Osteocyte (in vitro differentiated cells): ENCODE data around the gene ANP32B. TPM values are rescaled to one million over a fixed set of nuclear protein-coding genes. Genes with fewer than 3 reads are reported as not detected.
"Not testable (repeated sequence)": the region's sequence is repeated elsewhere in the genome, so short reads cannot be mapped to it uniquely, and the experiment has no call there.

Experiments
- DNase-seq: peaks from one replicate; pipeline ENCODE4 v3.0.0; 2021; ENCODE audit warnings: mixed read lengths; ENCODE audit not compliant: unreplicated experiment; ENCODE audit errors: extremely low spot score
- H3K27ac Mint-ChIP-seq: one replicate; pipeline ENCODE4 v1.8.0; 2021; ENCODE audit warnings: mild to moderate bottlenecking, mixed read lengths; ENCODE audit not compliant: unreplicated experiment
- H3K27me3 Mint-ChIP-seq: one replicate; pipeline ENCODE4 v1.8.0; 2021; ENCODE audit warnings: mixed read lengths; ENCODE audit not compliant: unreplicated experiment
- H3K36me3 Mint-ChIP-seq: one replicate; pipeline ENCODE4 v1.8.0; 2021; ENCODE audit warnings: mixed read lengths; ENCODE audit not compliant: unreplicated experiment
- H3K4me1 Mint-ChIP-seq: one replicate; pipeline ENCODE4 v1.8.0; 2021; ENCODE audit warnings: mixed read lengths; ENCODE audit not compliant: unreplicated experiment
- H3K4me3 Mint-ChIP-seq: one replicate; pipeline ENCODE4 v1.8.0; 2021; ENCODE audit warnings: mild to moderate bottlenecking, moderate library complexity, mixed read lengths; ENCODE audit not compliant: unreplicated experiment
- H3K9me3 Mint-ChIP-seq: one replicate; pipeline ENCODE4 v1.8.0; 2021; ENCODE audit warnings: mixed read lengths; ENCODE audit not compliant: unreplicated experiment
- total RNA-seq: library from RNA; stranded (reverse); gene quantifications from 2 replicates; pipeline ENCODE4 v1.2.1, GENCODE V29; 2021
- TF ChIP-seq, protein P1 (sequence below): fragments of 200-600 bp; sonication (generic); IDR thresholded peaks from 2 replicates; pipeline ENCODE4 v1.5.0; 2021; ENCODE audit warnings: antibody characterized with exemption, mild to moderate bottlenecking, moderate library complexity

ANP32B gene
- total RNA-seq, 1 donor from 2014 or later: 114 TPM

DNA sequence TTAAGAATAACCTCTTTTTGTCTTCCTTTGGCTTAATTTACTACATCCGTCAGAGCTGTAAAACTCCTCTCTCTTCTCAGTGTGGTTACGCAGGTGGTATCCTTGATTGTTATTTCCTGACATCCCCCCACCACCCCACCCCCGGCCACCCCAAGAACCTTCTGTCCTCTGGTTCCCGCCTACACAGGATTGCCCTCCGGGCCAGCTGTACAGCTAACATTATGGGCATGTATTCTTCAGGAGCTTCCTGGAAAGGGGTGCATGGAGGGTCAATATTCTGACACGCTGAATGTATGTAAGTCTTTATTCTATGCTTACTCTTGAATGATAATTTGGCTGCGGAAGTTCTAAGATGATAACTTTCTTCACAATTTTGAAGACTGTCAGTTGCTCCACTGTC is 13.0 kb upstream of the ANP32B start:
- Mint-ChIP-seq H3K27me3 (peaks cover 58% of the 10 kb centered on the region), H3K27ac (no peak overlapping the region)
- no peak for DNase-seq

DNA sequence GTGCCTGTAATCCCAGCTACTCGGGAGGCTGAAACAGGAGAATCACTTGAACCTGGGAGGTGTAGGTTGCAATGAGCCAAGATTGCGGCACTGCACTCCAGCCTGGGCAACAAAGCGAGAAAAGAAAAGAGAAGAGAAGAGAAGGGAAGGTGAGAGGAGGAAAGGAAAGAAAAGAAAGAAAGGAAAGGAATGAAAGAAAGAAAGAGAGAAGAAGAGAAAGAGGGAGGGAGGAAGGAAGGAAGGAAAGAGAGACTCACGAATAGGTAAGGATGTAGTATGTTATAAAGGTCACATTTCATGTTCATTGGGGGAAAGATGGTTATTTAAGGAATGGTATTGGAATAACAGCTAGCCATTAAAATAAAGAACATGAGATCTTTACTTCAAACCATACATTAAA is 10.4 kb upstream of the ANP32B start:
- Mint-ChIP-seq H3K4me1 (peaks cover 2% of the 10 kb centered on the region), H3K36me3 (no peaks in the 10 kb centered on the region)

More for the DNA sequence above, 13.0 kb upstream of the ANP32B start:
- Mint-ChIP-seq H3K4me3 (no peak overlapping the region), H3K9me3 (no peaks in the 10 kb centered on the region), H3K36me3 (no peaks in the 10 kb centered on the region), H3K4me1 (peaks cover 2% of the 10 kb centered on the region)
- TF ChIP-seq, protein P1, sequence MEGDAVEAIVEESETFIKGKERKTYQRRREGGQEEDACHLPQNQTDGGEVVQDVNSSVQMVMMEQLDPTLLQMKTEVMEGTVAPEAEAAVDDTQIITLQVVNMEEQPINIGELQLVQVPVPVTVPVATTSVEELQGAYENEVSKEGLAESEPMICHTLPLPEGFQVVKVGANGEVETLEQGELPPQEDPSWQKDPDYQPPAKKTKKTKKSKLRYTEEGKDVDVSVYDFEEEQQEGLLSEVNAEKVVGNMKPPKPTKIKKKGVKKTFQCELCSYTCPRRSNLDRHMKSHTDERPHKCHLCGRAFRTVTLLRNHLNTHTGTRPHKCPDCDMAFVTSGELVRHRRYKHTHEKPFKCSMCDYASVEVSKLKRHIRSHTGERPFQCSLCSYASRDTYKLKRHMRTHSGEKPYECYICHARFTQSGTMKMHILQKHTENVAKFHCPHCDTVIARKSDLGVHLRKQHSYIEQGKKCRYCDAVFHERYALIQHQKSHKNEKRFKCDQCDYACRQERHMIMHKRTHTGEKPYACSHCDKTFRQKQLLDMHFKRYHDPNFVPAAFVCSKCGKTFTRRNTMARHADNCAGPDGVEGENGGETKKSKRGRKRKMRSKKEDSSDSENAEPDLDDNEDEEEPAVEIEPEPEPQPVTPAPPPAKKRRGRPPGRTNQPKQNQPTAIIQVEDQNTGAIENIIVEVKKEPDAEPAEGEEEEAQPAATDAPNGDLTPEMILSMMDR: no peak

DNA sequence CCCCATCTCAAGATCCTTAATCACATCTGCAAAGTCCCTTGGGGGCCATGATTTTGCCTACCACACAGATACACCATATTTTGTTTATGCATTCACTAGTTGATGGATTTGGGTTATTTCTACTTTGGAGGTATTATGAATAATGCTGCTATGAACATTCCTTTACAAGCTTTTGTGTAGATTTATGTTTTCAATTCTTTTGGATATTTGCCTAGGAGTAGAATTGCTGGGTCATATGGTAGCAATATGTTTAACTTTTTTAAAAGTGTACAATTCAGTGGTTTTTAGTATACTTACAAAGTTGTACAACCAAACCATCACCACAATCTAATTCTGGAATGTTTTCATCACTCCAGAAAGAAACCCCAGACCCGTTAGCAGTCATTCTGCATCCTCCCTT is 7.8 kb upstream of the ANP32B start:
- Mint-ChIP-seq H3K4me3 (no peak overlapping the region), H3K4me1 (no peaks in the 10 kb centered on the region), H3K9me3 (no peaks in the 10 kb centered on the region), H3K36me3 (no peaks in the 10 kb centered on the region), H3K27me3 (peaks cover 38% of the 10 kb centered on the region), H3K27ac (no peak overlapping the region)
- TF ChIP-seq, protein P1: no peak
- no peak for DNase-seq

More for the DNA sequence above, 10.4 kb upstream of the ANP32B start:
- no peak overlapping the region for H3K27ac Mint-ChIP-seq
- H3K4me3 Mint-ChIP-seq: no peak overlapping the region
- no peaks in the 10 kb centered on the region for H3K9me3 Mint-ChIP-seq
- DNase-seq: no peak
- H3K27me3 Mint-ChIP-seq: peaks cover 43% of the 10 kb centered on the region
- TF ChIP-seq, protein P1: no peak

GRCh38 chr9:97976633-97977032 is 6.5 kb upstream of the ANP32B start:
- peaks cover 32% of the 10 kb centered on the region for H3K27me3 Mint-ChIP-seq
- DNase-seq, H3K36me3 Mint-ChIP-seq, H3K27ac Mint-ChIP-seq, H3K4me3 Mint-ChIP-seq, H3K4me1 Mint-ChIP-seq, H3K9me3 Mint-ChIP-seq: not testable (repeated sequence)

DNA sequence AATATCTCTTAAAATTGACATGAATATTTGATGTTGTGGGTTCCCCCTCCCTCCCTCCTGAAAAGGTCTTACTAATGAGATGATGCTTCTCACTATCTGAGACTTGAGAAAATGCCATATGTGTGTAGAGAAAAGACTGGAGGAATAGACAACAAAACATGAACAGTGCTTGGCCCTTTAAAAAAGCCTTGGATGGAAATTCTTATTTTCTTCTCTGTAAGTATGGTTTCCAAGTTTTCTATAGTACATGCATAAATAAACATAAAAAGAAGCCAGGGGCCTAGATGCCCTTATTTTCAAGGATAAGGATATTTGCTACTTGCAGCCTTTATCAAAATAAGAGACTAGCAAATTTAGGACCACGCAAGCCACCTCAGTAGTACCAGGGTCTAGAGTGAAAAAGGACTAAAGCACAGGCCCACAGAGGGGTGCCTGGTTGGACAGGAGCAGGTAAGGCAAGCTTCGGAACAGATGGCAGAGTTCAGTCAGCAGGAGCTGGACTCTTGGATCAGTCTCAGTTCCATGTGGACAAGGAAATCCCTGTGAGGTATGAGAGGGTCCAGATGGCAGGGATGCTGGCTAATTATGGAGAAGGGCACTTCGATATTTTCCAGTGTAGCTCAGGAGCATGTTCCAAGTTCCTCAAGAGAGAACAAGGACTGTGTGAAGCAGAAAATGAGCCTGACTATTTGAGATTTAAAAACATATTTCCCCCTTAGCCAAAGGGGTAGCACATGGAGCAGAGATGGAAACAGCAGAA is 4.6 kb upstream of the ANP32B start:
- Mint-ChIP-seq H3K27me3 (peaks cover 14% of the 10 kb centered on the region), H3K4me1 (peaks cover 15% of the 10 kb centered on the region)

More for the DNA sequence above, 4.6 kb upstream of the ANP32B start:
- H3K9me3 Mint-ChIP-seq: no peaks in the 10 kb centered on the region
- H3K36me3 Mint-ChIP-seq: no peaks in the 10 kb centered on the region
- H3K27ac Mint-ChIP-seq: no peak overlapping the region
- no peak overlapping the region for H3K4me3 Mint-ChIP-seq
- TF ChIP-seq, protein P1: no peak
- DNase-seq: no peak
